NCI-H226 (cell line): ENCODE results near the gene KRT82.

ENCODE experiments used
- DNase-seq: peaks from one replicate; pipeline ENCODE4 v3.0.0-alpha.2; 2015

The KRT82 gene

GRCh38 chr12:52380271-52380694, 25.9 kb downstream of the KRT82 start:
- DNase-seq = peak; percentile 41

- DNase-seq = no peak
Measured at GRCh38 chr12:52379536-52379935, 26.6 kb downstream of the KRT82 start.

- no peak for DNase-seq
Measured at GRCh38 chr12:52378091-52378490, 28.0 kb downstream of the KRT82 start.

- DNase-seq = no peak
Measured at GRCh38 chr12:52377266-52377665, 28.9 kb downstream of the KRT82 start.

- peak; percentile 82 for DNase-seq
Measured at GRCh38 chr12:52372216-52373154, 33.6 kb downstream of the KRT82 start.

GRCh38 chr12:52371716-52372115, 34.4 kb downstream of the KRT82 start:
- DNase-seq = no peak

GRCh38 chr12:52370926-52371608, 35.1 kb downstream of the KRT82 start:
- no peak for DNase-seq

- no peak for DNase-seq
Measured at GRCh38 chr12:52369809-52370208, 36.3 kb downstream of the KRT82 start.

GRCh38 chr12:52369211-52369610, 36.9 kb downstream of the KRT82 start:
- DNase-seq = no peak

GRCh38 chr12:52368508-52368907, 37.6 kb downstream of the KRT82 start:
- DNase-seq = no peak

GRCh38 chr12:52367876-52368275, 38.3 kb downstream of the KRT82 start:
- DNase-seq = no peak

GRCh38 chr12:52366738-52367485, 39.2 kb downstream of the KRT82 start, which contains the start of gene KRT85:
Gene KRT85, minus strand, starts transcription at chr12:52367481. Its CDS starts 76 bp downstream, at chr12:52367405.
- no peak for DNase-seq

- no peak for DNase-seq
Measured at GRCh38 chr12:52364901-52365489, 41.1 kb downstream of the KRT82 start.

- DNase-seq = no peak
Measured at GRCh38 chr12:52364061-52364460, 42.1 kb downstream of the KRT82 start.

GRCh38 chr12:52363111-52363679, 42.9 kb downstream of the KRT82 start:
- DNase-seq = no peak

- DNase-seq = no peak
Measured at GRCh38 chr12:52362118-52362726, 43.9 kb downstream of the KRT82 start.

GRCh38 chr12:52361553-52361952, 44.6 kb downstream of the KRT82 start:
- no peak for DNase-seq

GRCh38 chr12:52360663-52361271, 45.4 kb downstream of the KRT82 start:
- DNase-seq = no peak

- DNase-seq = no peak
Measured at GRCh38 chr12:52360106-52360662, 46.0 kb downstream of the KRT82 start.

GRCh38 chr12:52359621-52360061, 46.5 kb downstream of the KRT82 start:
- DNase-seq = no peak
